ENCODE results near the gene VAT1L. TPM values are rescaled to one million over a fixed set of nuclear protein-coding genes. Genes with fewer than 3 reads are reported as not detected.

Gene VAT1L
- total and polyA plus RNA-seq, 9 donors: 0.05 to 2.3 (median 0.23) TPM

GRCh38 chr16:77805398-77805797 is 17.0 kb downstream of the VAT1L start:
- Histone ChIP-seq H3K27me3 (no peaks in the 10 kb centered on the region), H3K27ac (no peak overlapping the region), H3K9me3 (no peaks in the 10 kb centered on the region), H3K36me3 (no peaks in the 10 kb centered on the region), H3K4me1 (ENCODE audit: insufficient read depth) (no peaks in the 10 kb centered on the region), H3K4me3 (no peak overlapping the region)
- intact Hi-C loops (cut with DNase I): no loop called here
- TF ChIP-seq CTCF (IDR thresholded peaks at IDR 0.05): no peak
- TF ChIP-seq POLR2A (IDR thresholded peaks at IDR 0.05): no peak
- TF ChIP-seq EP300 (IDR thresholded peaks at IDR 0.05): no peak
- no peak for DNase-seq
- WGBS, 3 donors: 35 to 44% (median 38%) methylated on average over 10 of the region's 10 CpGs

GRCh38 chr16:77807021-77807420 is 18.7 kb downstream of the VAT1L start:
- TF ChIP-seq POLR2A (IDR thresholded peaks at IDR 0.05) (no peak), CTCF (IDR thresholded peaks at IDR 0.05) (no peak), EP300 (IDR thresholded peaks at IDR 0.05) (no peak)
- WGBS, 3 donors: 16 to 32% (median 17%) methylated on average over 1 of the region's 1 CpG
- Histone ChIP-seq H3K9me3 (no peaks in the 10 kb centered on the region), H3K27me3 (no peaks in the 10 kb centered on the region), H3K36me3 (no peaks in the 10 kb centered on the region), H3K27ac (no peak overlapping the region), H3K4me3 (no peak overlapping the region), H3K4me1 (ENCODE audit: insufficient read depth) (no peaks in the 10 kb centered on the region)
- no peak for DNase-seq
- intact Hi-C loops (cut with DNase I): no loop called here

GRCh38 chr16:77812856-77813500 is 24.6 kb downstream of the VAT1L start:
- Histone ChIP-seq H3K4me1 (ENCODE audit: insufficient read depth) (no peaks in the 10 kb centered on the region), H3K9me3 (no peaks in the 10 kb centered on the region), H3K36me3 (no peaks in the 10 kb centered on the region), H3K4me3 (no peak overlapping the region), H3K27ac (no peak overlapping the region), H3K27me3 (no peaks in the 10 kb centered on the region)
- DNase-seq: no peak
- TF ChIP-seq POLR2A (IDR thresholded peaks at IDR 0.05) (no peak), EP300 (IDR thresholded peaks at IDR 0.05) (no peak), CTCF (IDR thresholded peaks at IDR 0.05) (no peak)
- intact Hi-C loops (cut with DNase I): no loop called here
- WGBS, 3 donors: 33 to 50% (median 34%) methylated on average over 2 of the region's 2 CpGs

GRCh38 chr16:77816293-77816692 is 27.9 kb downstream of the VAT1L start:
- DNase-seq: no peak
- H3K27me3 ChIP-seq: no peaks in the 10 kb centered on the region
- H3K4me3 ChIP-seq: no peak overlapping the region
- H3K9me3 ChIP-seq: no peaks in the 10 kb centered on the region
- H3K27ac ChIP-seq: no peak overlapping the region
- H3K36me3 ChIP-seq: no peaks in the 10 kb centered on the region
- intact Hi-C loops (cut with DNase I): no loop called here
- no peaks in the 10 kb centered on the region for H3K4me1 ChIP-seq (ENCODE audit: insufficient read depth)
- TF ChIP-seq EP300 (IDR thresholded peaks at IDR 0.05): no peak
- no peak for TF ChIP-seq POLR2A (IDR thresholded peaks at IDR 0.05)
- TF ChIP-seq CTCF (IDR thresholded peaks at IDR 0.05): no peak

Measured in ovary (tissue), 9 donors.